K562 (cell line): ENCODE data around the gene C19orf67. TPM values are rescaled to one million over a fixed set of nuclear protein-coding genes. Genes with fewer than 3 reads are reported as not detected.

Experiments used
- CBX2 ChIP-seq: fragments of 200-600 bp; sonication (generic); IDR thresholded peaks from one replicate; pipeline ENCODE4 v1.6.1; 2012; ENCODE audit warnings: mild to moderate bottlenecking, low read length, inconsistent platforms; ENCODE audit not compliant: insufficient read depth, poor library complexity, severe bottlenecking
- CBX3 ChIP-seq, 2 experiments: IDR thresholded peaks; 1 replicate in 1 of 2; 2 replicates in 1 of 2; pipeline ENCODE4 v1.6.1; 2012; ENCODE audit warnings: inconsistent platforms in 2 of 2, low read length in 2 of 2, borderline replicate concordance in 1 of 2, control low read depth in 1 of 2
- ESRRA ChIP-seq: fragments of 450-650 bp; IDR thresholded peaks from 2 replicates; pipeline ENCODE4 v1.6.1; 2014; ENCODE audit warnings: low read depth, mild to moderate bottlenecking, moderate library complexity, borderline replicate concordance
- FOXK2 ChIP-seq, 2 experiments: fragments of 450-650 bp; IDR thresholded peaks in 1 of 2; conservative IDR thresholded peaks in 1 of 2; 2 replicates each; pipeline ENCODE4 v1.6.1; 2016; ENCODE audit warnings: low read depth in 2 of 2, mild to moderate bottlenecking in 1 of 2
- GATA2 ChIP-seq: sonication (generic); formaldehyde crosslinking; IDR thresholded peaks from 2 replicates; pipeline ENCODE4 v1.4.0; 2020; ENCODE audit warnings: mild to moderate bottlenecking, missing genetic modification reagents
- HDGF ChIP-seq: fragments of 450-650 bp; IDR thresholded peaks from 2 replicates; pipeline ENCODE4 v1.6.1; 2016
- KDM4B ChIP-seq, 2 experiments: fragments of 450-650 bp in 1 of 2; sonication (generic) in 1 of 2; IDR thresholded peaks; 2 replicates each; pipeline ENCODE4 v1.6.1; 2016 to 2017; ENCODE audit warnings: borderline replicate concordance in 2 of 2, antibody characterized with exemption in 1 of 2, low read depth in 1 of 2, mild to moderate bottlenecking in 1 of 2
- MCM7 ChIP-seq, 2 experiments: fragments of 450-650 bp; IDR thresholded peaks; 2 replicates each; pipeline ENCODE4 v1.6.1; 2016 to 2018
- ZFP36 ChIP-seq: fragments of 150-350 bp; IDR thresholded peaks from 2 replicates; pipeline ENCODE4 v1.6.1; 2018; ENCODE audit warnings: low read length, low read depth; ENCODE audit not compliant: partially characterized antibody
- polyA plus RNA-seq, 8 experiments: library from polyadenylated mRNA; depleted of rRNA in 4 of 8; stranded (reverse) in 5 of 8; unstranded in 3 of 8; fragments of >200 nt; fragmentation: Nextera tagmentation in 2 of 8; fragmentation: Illumina TruSeq in 1 of 8; extraction: Ambion mirVana in 2 of 8; extraction: Trizol in 1 of 8; gene quantifications; 2 replicates each; pipeline versions ENCODE4 v1.2.1 to v1.2.3, GENCODE V29; 2011 to 2014; ENCODE audit warnings: inconsistent platforms in 1 of 8, missing spikeins in 1 of 8
- total RNA-seq, 7 experiments: library from RNA; depleted of rRNA in 6 of 7; stranded (reverse); fragments of >200 nt in 6 of 7; fragmentation: Illumina TruSeq in 2 of 7; extraction: Trizol in 2 of 7; gene quantifications; 2 replicates each; pipeline versions ENCODE4 v1.2.1 to v1.2.3, GENCODE V29; 2011 to 2021; ENCODE audit warnings: low replicate concordance in 1 of 7
- TF ChIP-seq, protein P1 (sequence below): sonication (generic); formaldehyde crosslinking; IDR thresholded peaks from 2 replicates; pipeline ENCODE4 v1.8.1; 2023; ENCODE audit warnings: mild to moderate bottlenecking, missing genetic modification reagents, moderate library complexity
- TF ChIP-seq, protein P2 (sequence below), 2 experiments: fragments of 200-800 bp in 1 of 2; sonication (Bioruptor generic) in 1 of 2; sonication (generic) in 1 of 2; formaldehyde crosslinking in 1 of 2; IDR thresholded peaks in 1 of 2; conservative IDR thresholded peaks in 1 of 2; 2 replicates each; pipeline versions ENCODE4 v1.5.0 to v1.6.1; 2016 to 2020; ENCODE audit warnings: missing compliant biosample characterization in 1 of 2, missing genetic modification characterization in 1 of 2, missing genetic modification reagents in 1 of 2
- TF ChIP-seq, protein P3 (sequence below): IDR thresholded peaks from 2 replicates; pipeline ENCODE4 v1.6.1; 2016; ENCODE audit warnings: missing genetic modification characterization, missing compliant biosample characterization
- TF ChIP-seq, protein P4 (sequence below), 2 experiments: IDR thresholded peaks; 2 replicates each; pipeline ENCODE4 v1.6.1; 2012; ENCODE audit warnings: improper control_type of control experiment in 2 of 2, low read depth in 2 of 2, low read length in 2 of 2, borderline replicate concordance in 1 of 2
- TF ChIP-seq, protein P5 (sequence below): fragments of 450-650 bp; IDR thresholded peaks from 2 replicates; pipeline ENCODE4 v1.6.1; 2018; ENCODE audit not compliant: partially characterized antibody
- TF ChIP-seq, protein P6 (sequence below): fragments of 250-450 bp; sonication (Bioruptor Pico); IDR thresholded peaks from 2 replicates; pipeline ENCODE4 v1.9.0; 2021; ENCODE audit warnings: mild to moderate bottlenecking

Gene C19orf67
- total and polyA plus RNA-seq, 9 of the 15 experiments (the other 6 are each of a cell fraction or from before 2014, with no cell fraction given) = 0.29 to 1.8 (median 0.51) TPM; not detected in 3

DNA sequence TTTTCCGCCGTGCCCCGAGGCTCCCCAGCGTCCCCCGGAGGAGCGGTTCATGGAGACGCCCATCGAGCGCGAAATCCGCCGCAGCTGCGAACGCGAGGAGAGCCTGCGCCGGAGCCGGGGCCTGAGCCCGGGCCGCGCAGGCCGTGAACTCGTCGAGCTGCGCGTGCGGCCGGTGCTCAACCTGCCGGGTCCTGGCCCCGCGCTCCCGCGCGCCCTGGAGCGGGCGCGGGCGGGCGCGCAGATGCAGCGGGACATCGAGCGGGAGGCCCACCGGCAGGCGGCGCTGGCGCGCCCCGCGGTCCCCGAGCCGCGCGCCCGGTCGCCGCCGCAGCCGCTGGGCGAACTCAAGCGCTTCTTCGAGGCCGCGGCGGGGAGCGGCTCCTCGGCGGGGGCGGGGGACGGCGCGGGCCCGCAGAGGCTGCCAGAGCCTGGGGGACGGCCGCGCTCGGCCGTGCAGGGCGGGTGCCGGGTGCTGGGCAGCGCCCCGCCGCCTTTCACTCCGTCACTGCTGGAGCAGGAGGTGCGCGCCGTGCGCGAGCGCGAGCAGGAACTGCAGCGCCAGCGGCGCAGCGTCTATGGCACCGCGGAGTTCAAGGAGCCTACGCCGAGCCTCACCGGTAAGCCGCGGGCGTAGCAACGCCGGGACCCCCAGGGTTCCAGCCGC lies 12.2 kb downstream of the C19orf67 start (continued):
- TF ChIP-seq, protein P1, sequence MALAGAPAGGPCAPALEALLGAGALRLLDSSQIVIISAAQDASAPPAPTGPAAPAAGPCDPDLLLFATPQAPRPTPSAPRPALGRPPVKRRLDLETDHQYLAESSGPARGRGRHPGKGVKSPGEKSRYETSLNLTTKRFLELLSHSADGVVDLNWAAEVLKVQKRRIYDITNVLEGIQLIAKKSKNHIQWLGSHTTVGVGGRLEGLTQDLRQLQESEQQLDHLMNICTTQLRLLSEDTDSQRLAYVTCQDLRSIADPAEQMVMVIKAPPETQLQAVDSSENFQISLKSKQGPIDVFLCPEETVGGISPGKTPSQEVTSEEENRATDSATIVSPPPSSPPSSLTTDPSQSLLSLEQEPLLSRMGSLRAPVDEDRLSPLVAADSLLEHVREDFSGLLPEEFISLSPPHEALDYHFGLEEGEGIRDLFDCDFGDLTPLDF = no peak
- TF ChIP-seq CBX2 (no peak), KDM4B (IDR thresholded peaks at IDR 0.05; ENCODE audit: borderline replicate concordance in 2 of 2, low read depth in 1 of 2) (no peak), ESRRA (no peak), CBX3 (IDR thresholded peaks at IDR 0.05; ENCODE audit: borderline replicate concordance in 1 of 2, low read length in 2 of 2) (no peak), HDGF (no peak), ZFP36 (no peak), MCM7 (IDR thresholded peaks at IDR 0.05) (no peak), GATA2 (no peak), FOXK2 (conservative IDR thresholded peaks at IDR 0.05 in 1 of 2, IDR thresholded peaks at IDR 0.05 in 1 of 2; ENCODE audit: low read depth in 2 of 2) (no peak)
- TF ChIP-seq, protein P2, sequence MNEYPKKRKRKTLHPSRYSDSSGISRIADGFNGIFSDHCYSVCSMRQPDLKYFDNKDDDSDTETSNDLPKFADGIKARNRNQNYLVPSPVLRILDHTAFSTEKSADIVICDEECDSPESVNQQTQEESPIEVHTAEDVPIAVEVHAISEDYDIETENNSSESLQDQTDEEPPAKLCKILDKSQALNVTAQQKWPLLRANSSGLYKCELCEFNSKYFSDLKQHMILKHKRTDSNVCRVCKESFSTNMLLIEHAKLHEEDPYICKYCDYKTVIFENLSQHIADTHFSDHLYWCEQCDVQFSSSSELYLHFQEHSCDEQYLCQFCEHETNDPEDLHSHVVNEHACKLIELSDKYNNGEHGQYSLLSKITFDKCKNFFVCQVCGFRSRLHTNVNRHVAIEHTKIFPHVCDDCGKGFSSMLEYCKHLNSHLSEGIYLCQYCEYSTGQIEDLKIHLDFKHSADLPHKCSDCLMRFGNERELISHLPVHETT (CRISPR knock-in tag; conservative IDR thresholded peaks at IDR 0.05 in 1 of 2, IDR thresholded peaks at IDR 0.05 in 1 of 2) = peak in 1 of 2 experiments; percentile 94; a peak in 2 of 4 replicates
- TF ChIP-seq, protein P3, sequence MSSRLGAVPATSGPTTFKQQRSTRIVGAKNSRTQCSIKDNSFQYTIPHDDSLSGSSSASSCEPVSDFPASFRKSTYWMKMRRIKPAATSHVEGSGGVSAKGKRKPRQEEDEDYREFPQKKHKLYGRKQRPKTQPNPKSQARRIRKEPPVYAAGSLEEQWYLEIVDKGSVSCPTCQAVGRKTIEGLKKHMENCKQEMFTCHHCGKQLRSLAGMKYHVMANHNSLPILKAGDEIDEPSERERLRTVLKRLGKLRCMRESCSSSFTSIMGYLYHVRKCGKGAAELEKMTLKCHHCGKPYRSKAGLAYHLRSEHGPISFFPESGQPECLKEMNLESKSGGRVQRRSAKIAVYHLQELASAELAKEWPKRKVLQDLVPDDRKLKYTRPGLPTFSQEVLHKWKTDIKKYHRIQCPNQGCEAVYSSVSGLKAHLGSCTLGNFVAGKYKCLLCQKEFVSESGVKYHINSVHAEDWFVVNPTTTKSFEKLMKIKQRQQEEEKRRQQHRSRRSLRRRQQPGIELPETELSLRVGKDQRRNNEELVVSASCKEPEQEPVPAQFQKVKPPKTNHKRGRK (tag) = no peak
- TF ChIP-seq, protein P4, sequence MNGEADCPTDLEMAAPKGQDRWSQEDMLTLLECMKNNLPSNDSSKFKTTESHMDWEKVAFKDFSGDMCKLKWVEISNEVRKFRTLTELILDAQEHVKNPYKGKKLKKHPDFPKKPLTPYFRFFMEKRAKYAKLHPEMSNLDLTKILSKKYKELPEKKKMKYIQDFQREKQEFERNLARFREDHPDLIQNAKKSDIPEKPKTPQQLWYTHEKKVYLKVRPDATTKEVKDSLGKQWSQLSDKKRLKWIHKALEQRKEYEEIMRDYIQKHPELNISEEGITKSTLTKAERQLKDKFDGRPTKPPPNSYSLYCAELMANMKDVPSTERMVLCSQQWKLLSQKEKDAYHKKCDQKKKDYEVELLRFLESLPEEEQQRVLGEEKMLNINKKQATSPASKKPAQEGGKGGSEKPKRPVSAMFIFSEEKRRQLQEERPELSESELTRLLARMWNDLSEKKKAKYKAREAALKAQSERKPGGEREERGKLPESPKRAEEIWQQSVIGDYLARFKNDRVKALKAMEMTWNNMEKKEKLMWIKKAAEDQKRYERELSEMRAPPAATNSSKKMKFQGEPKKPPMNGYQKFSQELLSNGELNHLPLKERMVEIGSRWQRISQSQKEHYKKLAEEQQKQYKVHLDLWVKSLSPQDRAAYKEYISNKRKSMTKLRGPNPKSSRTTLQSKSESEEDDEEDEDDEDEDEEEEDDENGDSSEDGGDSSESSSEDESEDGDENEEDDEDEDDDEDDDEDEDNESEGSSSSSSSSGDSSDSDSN (IDR thresholded peaks at IDR 0.05; ENCODE audit: borderline replicate concordance in 1 of 2, low read depth in 2 of 2, low read length in 2 of 2) = peak; percentile 40 to 89; a peak in 2 of 4 replicates
- TF ChIP-seq, protein P5, sequence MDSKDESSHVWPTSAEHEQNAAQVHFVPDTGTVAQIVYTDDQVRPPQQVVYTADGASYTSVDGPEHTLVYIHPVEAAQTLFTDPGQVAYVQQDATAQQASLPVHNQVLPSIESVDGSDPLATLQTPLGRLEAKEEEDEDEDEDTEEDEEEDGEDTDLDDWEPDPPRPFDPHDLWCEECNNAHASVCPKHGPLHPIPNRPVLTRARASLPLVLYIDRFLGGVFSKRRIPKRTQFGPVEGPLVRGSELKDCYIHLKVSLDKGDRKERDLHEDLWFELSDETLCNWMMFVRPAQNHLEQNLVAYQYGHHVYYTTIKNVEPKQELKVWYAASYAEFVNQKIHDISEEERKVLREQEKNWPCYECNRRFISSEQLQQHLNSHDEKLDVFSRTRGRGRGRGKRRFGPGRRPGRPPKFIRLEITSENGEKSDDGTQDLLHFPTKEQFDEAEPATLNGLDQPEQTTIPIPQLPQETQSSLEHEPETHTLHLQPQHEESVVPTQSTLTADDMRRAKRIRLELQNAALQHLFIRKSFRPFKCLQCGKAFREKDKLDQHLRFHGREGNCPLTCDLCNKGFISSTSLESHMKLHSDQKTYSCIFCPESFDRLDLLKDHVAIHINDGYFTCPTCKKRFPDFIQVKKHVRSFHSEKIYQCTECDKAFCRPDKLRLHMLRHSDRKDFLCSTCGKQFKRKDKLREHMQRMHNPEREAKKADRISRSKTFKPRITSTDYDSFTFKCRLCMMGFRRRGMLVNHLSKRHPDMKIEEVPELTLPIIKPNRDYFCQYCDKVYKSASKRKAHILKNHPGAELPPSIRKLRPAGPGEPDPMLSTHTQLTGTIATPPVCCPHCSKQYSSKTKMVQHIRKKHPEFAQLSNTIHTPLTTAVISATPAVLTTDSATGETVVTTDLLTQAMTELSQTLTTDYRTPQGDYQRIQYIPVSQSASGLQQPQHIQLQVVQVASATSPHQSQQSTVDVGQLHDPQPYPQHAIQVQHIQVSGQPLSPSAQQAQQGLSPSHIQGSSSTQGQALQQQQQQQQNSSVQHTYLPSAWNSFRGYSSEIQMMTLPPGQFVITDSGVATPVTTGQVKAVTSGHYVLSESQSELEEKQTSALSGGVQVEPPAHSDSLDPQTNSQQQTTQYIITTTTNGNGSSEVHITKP = no peak
- TF ChIP-seq, protein P6, sequence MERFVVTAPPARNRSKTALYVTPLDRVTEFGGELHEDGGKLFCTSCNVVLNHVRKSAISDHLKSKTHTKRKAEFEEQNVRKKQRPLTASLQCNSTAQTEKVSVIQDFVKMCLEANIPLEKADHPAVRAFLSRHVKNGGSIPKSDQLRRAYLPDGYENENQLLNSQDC = no peak
